Measurements from ENCODE around the gene STXBP6. TPM values are rescaled to one million over a fixed set of nuclear protein-coding genes. Genes with fewer than 3 reads are reported as not detected.

Gene STXBP6
- total RNA-seq, 1 donor from 2014 or later, result 27.1 TPM

- no peaks in the 10 kb centered on the region for H3K9me3 Mint-ChIP-seq (ENCODE audit: unreplicated experiment)
These were observed 240.8 kb downstream of the STXBP6 start for GRCh38 chr14:24809135-24809534.

DNA sequence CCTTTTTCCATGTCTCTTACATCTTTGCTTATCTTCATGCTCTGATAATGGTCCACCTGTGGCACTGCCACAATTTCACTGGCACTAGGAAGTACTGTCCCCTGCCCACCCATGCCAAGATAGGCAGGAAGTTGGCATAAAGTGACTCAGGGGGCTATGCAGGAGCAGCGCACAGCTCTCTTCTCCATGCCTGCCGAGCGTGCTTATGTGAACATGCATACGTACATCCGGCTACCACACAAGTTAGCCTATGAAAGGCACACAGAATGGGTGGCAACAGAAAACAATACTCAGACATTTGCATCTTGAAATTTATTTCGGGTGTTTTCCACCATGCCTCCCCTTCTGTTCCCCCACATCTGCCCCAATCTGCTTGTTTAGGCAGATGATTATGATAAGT lies 241.5 kb downstream of the STXBP6 start:
- H3K36me3 Mint-ChIP-seq (ENCODE audit: low read depth, unreplicated experiment), result no peaks in the 10 kb centered on the region
- no peak for DNase-seq (ENCODE audit: low read depth)

More at GRCh38 chr14:24809135-24809534, 240.8 kb downstream of the STXBP6 start:
- DNase-seq (ENCODE audit: low read depth), result no peak
- Mint-ChIP-seq H3K27me3 (ENCODE audit: low read depth, unreplicated experiment) (no peaks in the 10 kb centered on the region), H3K4me1 (ENCODE audit: low read depth, unreplicated experiment) (peaks cover 12% of the 10 kb centered on the region), H3K4me3 (ENCODE audit: unreplicated experiment) (no peak overlapping the region), H3K27ac (ENCODE audit: unreplicated experiment) (no peak overlapping the region), H3K36me3 (ENCODE audit: low read depth, unreplicated experiment) (peaks cover 2% of the 10 kb centered on the region)
- Histone ChIP-seq H3K9me3 (ENCODE audit: insufficient read depth, low read depth, low read length) (no peaks in the 10 kb centered on the region), H4K20me1 (ENCODE audit: insufficient read depth, low read length) (no peaks in the 10 kb centered on the region), H3K36me3 (ENCODE audit: insufficient read depth, low read length) (no peaks in the 10 kb centered on the region), H3K79me2 (ENCODE audit: insufficient read depth, low read length) (no peaks in the 10 kb centered on the region), H3K9ac (ENCODE audit: low read length) (no peak overlapping the region), H3K4me2 (ENCODE audit: low read length) (no peak overlapping the region), H3K27ac (ENCODE audit: low read depth, low read length) (no peak overlapping the region), H3K4me3 (ENCODE audit: insufficient read depth, low read depth, low read length) (no peak overlapping the region), H3K27me3 (ENCODE audit: insufficient read depth, low read length) (no peaks in the 10 kb centered on the region), H2AFZ (ENCODE audit: low read depth, low read length) (no peak overlapping the region), H3K4me1 (ENCODE audit: insufficient read depth, low read length) (no peaks in the 10 kb centered on the region)
- no peak for FAIRE-seq
- TF ChIP-seq CTCF (IDR thresholded peaks at IDR 0.05; ENCODE audit: insufficient read depth, low read depth, low read length) (no peak), EZH2 (IDR thresholded peaks at IDR 0.05; ENCODE audit: insufficient read depth, low read length) (no peak)

More for the DNA sequence above, 241.5 kb downstream of the STXBP6 start:
- H4K20me1 ChIP-seq (ENCODE audit: insufficient read depth, low read length), result no peaks in the 10 kb centered on the region
- H3K79me2 ChIP-seq (ENCODE audit: insufficient read depth, low read length), result no peaks in the 10 kb centered on the region
- no peaks in the 10 kb centered on the region for H3K27me3 ChIP-seq (ENCODE audit: insufficient read depth, low read length)
- no peak for FAIRE-seq
- no peak overlapping the region for H3K27ac Mint-ChIP-seq (ENCODE audit: unreplicated experiment)
- H2AFZ ChIP-seq (ENCODE audit: low read depth, low read length), result no peak overlapping the region
- H3K4me2 ChIP-seq (ENCODE audit: low read length), result no peak overlapping the region
- H3K9me3 Mint-ChIP-seq (ENCODE audit: unreplicated experiment), result no peaks in the 10 kb centered on the region
- H3K4me3 Mint-ChIP-seq (ENCODE audit: unreplicated experiment), result no peak overlapping the region
- no peaks in the 10 kb centered on the region for H3K27me3 Mint-ChIP-seq (ENCODE audit: low read depth, unreplicated experiment)
- H3K4me1 Mint-ChIP-seq (ENCODE audit: low read depth, unreplicated experiment), result peaks cover 12% of the 10 kb centered on the region
- no peaks in the 10 kb centered on the region for H3K36me3 ChIP-seq (ENCODE audit: insufficient read depth, low read length)
- H3K9me3 ChIP-seq (ENCODE audit: insufficient read depth, low read depth, low read length), result no peaks in the 10 kb centered on the region
- H3K27ac ChIP-seq (ENCODE audit: low read depth, low read length), result no peak overlapping the region
- H3K9ac ChIP-seq (ENCODE audit: low read length), result no peak overlapping the region
- H3K4me3 ChIP-seq (ENCODE audit: insufficient read depth, low read depth, low read length), result no peak overlapping the region
- no peaks in the 10 kb centered on the region for H3K4me1 ChIP-seq (ENCODE audit: insufficient read depth, low read length)
- TF ChIP-seq EZH2 (IDR thresholded peaks at IDR 0.05; ENCODE audit: insufficient read depth, low read length) (no peak), CTCF (IDR thresholded peaks at IDR 0.05; ENCODE audit: insufficient read depth, low read depth, low read length) (no peak)

Measured in astrocyte (in vitro differentiated cells and primary cell).